HepG2 (cell line): ENCODE measurements around the gene ORM1. TPM values are rescaled to one million over a fixed set of nuclear protein-coding genes. Genes with fewer than 3 reads are reported as not detected.

ENCODE experiments used
- AKAP8 ChIP-seq: sonication (generic); formaldehyde crosslinking; IDR thresholded peaks from 2 replicates; pipeline ENCODE4 v1.5.1; 2020; ENCODE audit warnings: mild to moderate bottlenecking, missing genetic modification reagents
- KLF13 ChIP-seq: sonication (generic); formaldehyde crosslinking; IDR thresholded peaks from 2 replicates; pipeline ENCODE4 v1.4.0; 2020; ENCODE audit warnings: mild to moderate bottlenecking, missing genetic modification reagents
- ZBED4 ChIP-seq: sonication (generic); formaldehyde crosslinking; IDR thresholded peaks from 2 replicates; pipeline ENCODE4 v1.4.0; 2020; ENCODE audit warnings: missing genetic modification reagents, borderline replicate concordance
- ZNF101 ChIP-seq: sonication (generic); formaldehyde crosslinking; IDR thresholded peaks from 2 replicates; pipeline ENCODE4 v1.4.0; 2020; ENCODE audit warnings: mild to moderate bottlenecking, low read depth, missing genetic modification reagents, borderline replicate concordance
- polyA plus RNA-seq, 8 experiments: library from polyadenylated mRNA; depleted of rRNA in 3 of 8; stranded (reverse) in 7 of 8; unstranded in 1 of 8; fragments of >200 nt; fragmentation: Illumina TruSeq in 4 of 8; extraction: Trizol in 4 of 8; gene quantifications; 2 replicates each; pipeline versions ENCODE4 v1.2.1 to v1.2.3, GENCODE V29; 2011 to 2016; ENCODE audit warnings: low read depth in 4 of 8, missing spikeins in 1 of 8, mixed read lengths in 1 of 8; ENCODE audit not compliant: insufficient read depth in 1 of 8
- total RNA-seq, 5 experiments: library from RNA; depleted of rRNA; stranded (reverse); fragments of >200 nt; fragmentation: Illumina TruSeq; extraction: Trizol; gene quantifications; 2 replicates each; pipeline ENCODE4 v1.2.3, GENCODE V29; 2016; ENCODE audit warnings: low read depth in 1 of 5
- TF ChIP-seq, protein P1 (sequence below): sonication (generic); formaldehyde crosslinking; IDR thresholded peaks from 2 replicates; pipeline ENCODE4 v1.4.0; 2020; ENCODE audit warnings: missing genetic modification reagents
- TF ChIP-seq, protein P2 (sequence below): sonication (generic); formaldehyde crosslinking; IDR thresholded peaks from 2 replicates; pipeline ENCODE4 v1.4.0; 2020; ENCODE audit warnings: missing genetic modification reagents

The ORM1 gene
- total and polyA plus RNA-seq, 2 of the 13 experiments (the other 11 are each of a cell fraction or from before 2014, with no cell fraction given), result 699 to 1,180 TPM

DNA sequence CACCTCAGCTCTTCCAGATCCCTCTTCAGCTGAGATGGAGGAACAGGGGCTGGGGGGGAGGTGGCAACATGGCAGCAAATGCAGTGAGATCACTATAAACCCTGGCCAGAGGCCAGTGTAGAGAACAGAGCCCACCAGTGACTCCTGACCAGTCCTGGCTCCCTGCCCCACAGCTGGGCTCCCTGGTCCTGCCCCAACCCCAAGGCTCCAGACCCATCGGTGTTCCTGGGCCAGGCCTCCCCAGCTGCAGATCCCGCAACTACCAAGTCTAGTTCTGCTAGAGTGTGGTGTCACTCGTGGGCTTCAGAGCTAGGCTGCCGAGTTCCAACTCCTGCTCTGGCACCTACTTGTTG is 48.0 kb downstream of the ORM1 start (continued):
- no peak for TF ChIP-seq ZNF101 (CRISPR knock-in tag)
- TF ChIP-seq AKAP8, result no peak
- no peak for TF ChIP-seq ZBED4 (CRISPR knock-in tag)
- TF ChIP-seq, protein P1, sequence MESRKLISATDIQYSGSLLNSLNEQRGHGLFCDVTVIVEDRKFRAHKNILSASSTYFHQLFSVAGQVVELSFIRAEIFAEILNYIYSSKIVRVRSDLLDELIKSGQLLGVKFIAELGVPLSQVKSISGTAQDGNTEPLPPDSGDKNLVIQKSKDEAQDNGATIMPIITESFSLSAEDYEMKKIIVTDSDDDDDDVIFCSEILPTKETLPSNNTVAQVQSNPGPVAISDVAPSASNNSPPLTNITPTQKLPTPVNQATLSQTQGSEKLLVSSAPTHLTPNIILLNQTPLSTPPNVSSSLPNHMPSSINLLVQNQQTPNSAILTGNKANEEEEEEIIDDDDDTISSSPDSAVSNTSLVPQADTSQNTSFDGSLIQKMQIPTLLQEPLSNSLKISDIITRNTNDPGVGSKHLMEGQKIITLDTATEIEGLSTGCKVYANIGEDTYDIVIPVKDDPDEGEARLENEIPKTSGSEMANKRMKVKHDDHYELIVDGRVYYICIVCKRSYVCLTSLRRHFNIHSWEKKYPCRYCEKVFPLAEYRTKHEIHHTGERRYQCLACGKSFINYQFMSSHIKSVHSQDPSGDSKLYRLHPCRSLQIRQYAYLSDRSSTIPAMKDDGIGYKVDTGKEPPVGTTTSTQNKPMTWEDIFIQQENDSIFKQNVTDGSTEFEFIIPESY (CRISPR knock-in tag), result no peak
- TF ChIP-seq KLF13 (CRISPR knock-in tag), result no peak
- TF ChIP-seq, protein P2, sequence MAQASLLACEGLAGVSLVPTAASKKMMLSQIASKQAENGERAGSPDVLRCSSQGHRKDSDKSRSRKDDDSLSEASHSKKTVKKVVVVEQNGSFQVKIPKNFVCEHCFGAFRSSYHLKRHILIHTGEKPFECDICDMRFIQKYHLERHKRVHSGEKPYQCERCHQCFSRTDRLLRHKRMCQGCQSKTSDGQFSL (CRISPR knock-in tag), result no peak
